ENCODE results near the gene TCL1B.

DNA sequence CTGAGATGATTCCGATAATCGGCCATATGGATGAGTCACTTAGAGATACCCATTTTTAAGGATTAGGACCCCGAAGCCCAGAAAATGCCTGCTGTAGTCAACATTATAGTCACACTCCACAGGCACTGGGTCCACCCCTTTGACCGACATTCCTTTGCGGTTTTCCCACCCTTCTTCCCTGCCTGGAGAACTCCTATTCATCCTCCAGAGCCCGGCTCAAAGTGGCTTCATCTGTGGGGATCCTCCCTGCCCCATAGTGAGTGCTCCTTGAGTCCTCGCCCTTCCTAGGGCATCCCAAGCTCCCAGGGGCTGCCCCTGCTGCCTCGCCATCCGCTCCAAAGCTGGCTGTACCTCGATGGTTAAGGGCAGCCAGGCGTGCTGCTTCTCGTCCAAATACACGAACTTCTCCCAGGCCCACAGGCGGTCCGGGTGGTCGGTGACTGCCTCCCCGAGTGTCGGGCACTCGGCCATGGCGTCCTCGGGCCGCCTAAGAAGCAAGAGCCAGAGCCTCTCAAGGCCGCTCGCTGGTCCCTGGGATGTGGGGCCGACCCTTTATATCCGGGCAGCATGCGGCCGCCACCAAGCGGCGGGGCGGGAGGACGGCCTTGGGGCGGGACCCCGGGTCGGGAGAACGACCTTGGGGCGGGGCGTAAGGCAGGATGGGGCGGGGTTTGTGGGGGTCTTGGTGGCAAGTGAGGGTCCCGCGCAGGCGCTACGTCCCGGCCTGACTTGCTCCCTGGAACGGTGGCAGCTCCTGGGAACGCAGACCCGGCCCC lies 27.6 kb downstream of the TCL1B start, which contains the start of gene TCL1A:
- TF ChIP-seq CTCF (IDR thresholded peaks at IDR 0.05) (no peak), POLR2A (IDR thresholded peaks at IDR 0.05) (no peak)

All from gastroesophageal sphincter (tissue), 3 donors.